SK-N-SH (cell line): ENCODE measurements around the gene ETV6. TPM values are rescaled to one million over a fixed set of nuclear protein-coding genes. Genes with fewer than 3 reads are reported as not detected.

ENCODE experiments used
- CTCF ChIA-PET: fragments of 300-600, 350-600 bp; formaldehyde crosslinking; extraction: SDS; loops from one replicate; lab custom pipeline; 2021; lab: Yijun Ruan, JAX
- POLR2A ChIA-PET: fragments of 350-600 bp; sonication (Branson Sonifier 250); formaldehyde crosslinking; extraction: SDS; loops from one replicate; lab custom pipeline; 2020; ENCODE audit warnings: antibody characterized with exemption, inconsistent platforms; lab: Yijun Ruan, JAX
- DNase-seq: peaks from one replicate; pipeline ENCODE4 v3.0.0; 2012
- H2AFZ ChIP-seq: fragments of 200-600 bp; sonication (generic); 2 replicates; pipeline ENCODE4 v1.8.1; 2016; ENCODE audit warnings: antibody characterized with exemption, mild to moderate bottlenecking, low read depth
- H3F3A ChIP-seq: fragments of 200-600 bp; sonication (generic); replicated peaks from 2 replicates; pipeline ENCODE3; 2016; ENCODE audit warnings: antibody characterized with exemption, mild to moderate bottlenecking; ENCODE audit not compliant: insufficient read depth
- H3K27ac ChIP-seq, 2 experiments: fragments of 200-500 bp in 1 of 2; fragments of 200-600 bp in 1 of 2; sonication (Bioruptor generic) in 1 of 2; sonication (generic), shearing (Covaris generic) in 1 of 2; 2 replicates each; pipeline versions ENCODE4 v1.5.1 to v1.6.1; 2014 to 2016; ENCODE audit warnings: low read depth in 2 of 2, inconsistent platforms in 1 of 2, low read length in 1 of 2, mild to moderate bottlenecking in 1 of 2, mixed read lengths in 1 of 2
- H3K27me3 ChIP-seq: fragments of 200-600 bp; sonication (generic), shearing (Covaris generic); 2 replicates; pipeline ENCODE4 v1.6.1; 2016; ENCODE audit warnings: mixed run types; ENCODE audit not compliant: insufficient read depth
- H3K36me3 ChIP-seq, 2 experiments: fragments of 200-500 bp in 1 of 2; fragments of 200-600 bp in 1 of 2; sonication (Bioruptor generic) in 1 of 2; sonication (generic) in 1 of 2; replicated peaks in 1 of 2; 2 replicates each; pipeline versions ENCODE3 to v1.5.1; 2014 to 2016; ENCODE audit warnings: low read length in 1 of 2, mild to moderate bottlenecking in 1 of 2; ENCODE audit not compliant: insufficient read depth in 2 of 2, control insufficient read depth in 1 of 2
- H3K4me1 ChIP-seq, 2 experiments: fragments of 200-500 bp in 1 of 2; fragments of 200-600 bp in 1 of 2; sonication (Bioruptor generic) in 1 of 2; sonication (generic), shearing (Covaris generic) in 1 of 2; 2 replicates each; pipeline versions ENCODE4 v1.5.1 to v1.6.1; 2014 to 2016; ENCODE audit warnings: low read depth in 1 of 2, low read length in 1 of 2, mixed run types in 1 of 2; ENCODE audit not compliant: insufficient read depth in 2 of 2, control insufficient read depth in 1 of 2
- H3K4me2 ChIP-seq: fragments of 200-600 bp; sonication (generic), shearing (Covaris generic); 2 replicates; pipeline ENCODE4 v1.6.1; 2017; ENCODE audit warnings: mixed run types
- H3K4me3 ChIP-seq, 2 experiments: fragments of 200-500 bp in 1 of 2; fragments of 200-600 bp in 1 of 2; sonication (Bioruptor generic) in 1 of 2; sonication (generic), shearing (Covaris generic) in 1 of 2; 2 replicates each; pipeline versions ENCODE4 v1.5.1 to v1.8.1; 2014 to 2016; ENCODE audit warnings: low read depth in 2 of 2, inconsistent platforms in 1 of 2, low read length in 1 of 2, mild to moderate bottlenecking in 1 of 2, mixed read lengths in 1 of 2, moderate library complexity in 1 of 2
- H3K79me2 ChIP-seq: fragments of 200-600 bp; sonication (generic); 2 replicates; pipeline ENCODE4 v1.8.1; 2017; ENCODE audit warnings: mild to moderate bottlenecking; ENCODE audit not compliant: insufficient read depth
- H3K9ac ChIP-seq: fragments of 200-600 bp; sonication (generic); 2 replicates; pipeline ENCODE4 v1.6.1; 2017; ENCODE audit warnings: mixed run types
- H3K9me2 ChIP-seq: fragments of 200-600 bp; sonication (generic); 2 replicates; pipeline ENCODE4 v1.6.1; 2017; ENCODE audit warnings: mixed run types
- H3K9me3 ChIP-seq: fragments of 200-600 bp; sonication (generic); 2 replicates; pipeline ENCODE4 v1.6.1; 2017; ENCODE audit warnings: mixed run types, mild to moderate bottlenecking, moderate library complexity
- H4K20me1 ChIP-seq: fragments of 200-600 bp; sonication (generic); 2 replicates; pipeline ENCODE4 v1.6.1; 2017; ENCODE audit warnings: mild to moderate bottlenecking, mixed run types; ENCODE audit not compliant: insufficient read depth
- CHD2 ChIP-seq: fragments of 150-350 bp; IDR thresholded peaks from 2 replicates; pipeline ENCODE4 v1.6.1; 2018; ENCODE audit warnings: low read length; ENCODE audit not compliant: partially characterized antibody
- CTCF ChIP-seq: fragments of 200-600 bp; sonication (generic); IDR thresholded peaks from 2 replicates; pipeline ENCODE4 v1.6.1; 2017; ENCODE audit warnings: antibody characterized with exemption, mild to moderate bottlenecking, moderate library complexity
- FOXJ3 ChIP-seq: sonication (generic); formaldehyde crosslinking; IDR thresholded peaks from 2 replicates; pipeline ENCODE4 v1.5.1; 2020; ENCODE audit warnings: mild to moderate bottlenecking, missing genetic modification reagents
- FOXM1 ChIP-seq: IDR thresholded peaks from 2 replicates; pipeline ENCODE4 v1.4.0; 2012; ENCODE audit warnings: low read depth, mild to moderate bottlenecking
- GABPA ChIP-seq: IDR thresholded peaks from 2 replicates; pipeline ENCODE4 v1.4.0; 2012; ENCODE audit warnings: low read depth, mild to moderate bottlenecking
- GATA2 ChIP-seq: sonication (generic); formaldehyde crosslinking; IDR thresholded peaks from 2 replicates; pipeline ENCODE4 v1.5.0; 2020; ENCODE audit warnings: mild to moderate bottlenecking, missing genetic modification reagents
- MXI1 ChIP-seq: IDR thresholded peaks from 2 replicates; pipeline ENCODE4 v1.6.1; 2012; ENCODE audit warnings: mild to moderate bottlenecking, low read depth, low read length, improper control_type of control experiment
- NFIC ChIP-seq: IDR thresholded peaks from 2 replicates; pipeline ENCODE4 v1.4.0; 2012; ENCODE audit warnings: borderline replicate concordance
- NRF1 ChIP-seq: IDR thresholded peaks from 2 replicates; pipeline ENCODE4 v1.6.1; 2012; ENCODE audit warnings: low read depth, mild to moderate bottlenecking, low read length
- POLR2AphosphoS5 ChIP-seq: IDR thresholded peaks from 2 replicates; pipeline ENCODE4 v1.6.1; 2012; ENCODE audit warnings: low read depth, low read length
- RFX5 ChIP-seq: IDR thresholded peaks from 2 replicates; pipeline ENCODE4 v1.6.1; 2012; ENCODE audit warnings: mild to moderate bottlenecking, improper control_type of control experiment, low read length
- SMC3 ChIP-seq: IDR thresholded peaks from 2 replicates; pipeline ENCODE4 v1.6.1; 2012; ENCODE audit warnings: low read depth, low read length, improper control_type of control experiment
- YY1 ChIP-seq: IDR thresholded peaks from 2 replicates; pipeline ENCODE4 v1.4.0; 2012; ENCODE audit warnings: low read depth, mild to moderate bottlenecking
- ZBTB33 ChIP-seq: IDR thresholded peaks from 2 replicates; pipeline ENCODE4 v1.4.0; 2012; ENCODE audit warnings: low read depth, borderline replicate concordance
- WGBS: methylation state at CpG from one replicate; pipeline ENCODE4 v1.1.6; 2017; ENCODE audit warnings: low lambda C conversion rate; 5-methylcytosine and 5-hydroxymethylcytosine counted together
- polyA plus RNA-seq, 3 experiments: library from polyadenylated mRNA; depleted of rRNA; stranded (reverse); fragments of >200 nt; gene quantifications; 2 replicates each; pipeline ENCODE4 v1.2.3, GENCODE V29; 2012
- TF ChIP-seq, protein P1 (sequence below): fragments of 150-350 bp; IDR thresholded peaks from 2 replicates; pipeline ENCODE4 v1.6.1; 2016; ENCODE audit warnings: mild to moderate bottlenecking, low read depth, low read length
- TF ChIP-seq, protein P2 (sequence below): IDR thresholded peaks from 2 replicates; pipeline ENCODE4 v1.6.1; 2012; ENCODE audit warnings: mild to moderate bottlenecking, low read depth, low read length, moderate library complexity

ETV6 gene
- polyA plus RNA-seq, 1 of the 3 experiments (the other 2 are of a cell fraction): 4.0 TPM

DNA sequence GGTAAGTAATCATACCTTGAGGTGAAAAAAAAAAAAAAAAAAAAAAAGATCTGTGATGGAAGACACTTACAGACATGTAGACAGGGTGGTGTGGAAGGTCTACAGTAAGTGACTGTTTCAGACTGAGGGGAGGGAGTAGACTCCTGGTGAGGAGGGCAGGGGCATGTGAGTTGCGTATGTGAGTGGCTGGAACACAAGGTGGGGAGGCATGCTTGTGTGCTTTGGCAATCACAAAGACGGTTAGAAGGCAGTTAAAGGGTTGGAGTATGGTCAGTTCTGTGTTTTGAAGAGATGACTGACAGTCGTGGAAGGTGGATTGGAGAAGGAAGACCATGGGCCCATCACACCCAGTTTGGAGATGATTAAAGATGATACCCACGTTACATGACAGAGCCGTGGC lies 65.2 kb downstream of the ETV6 start:
- ChIA-PET POLR2A (no interaction called here), CTCF (interaction anchor here (1.3 kb wide), 1 partner anchor 14 kb away, joined by 4 read pairs; no protein-coding TSS in a partner anchor)
- Histone ChIP-seq H3K36me3 (no peaks in the 10 kb centered on the region), H2AFZ (no peak overlapping the region), H3K9ac (no peak overlapping the region), H3K4me2 (no peak overlapping the region), H3K27me3 (no peaks in the 10 kb centered on the region), H3K9me3 (no peaks in the 10 kb centered on the region), H3F3A (peaks cover 18% of the 10 kb centered on the region), H3K27ac (no peak overlapping the region), H3K79me2 (peaks cover 80% of the 10 kb centered on the region), H3K4me1 (peaks cover 29 to 40% of the 10 kb centered on the region in 2 experiments), H4K20me1 (no peaks in the 10 kb centered on the region), H3K4me3 (no peak overlapping the region), H3K9me2 (no peaks in the 10 kb centered on the region)
- TF ChIP-seq RFX5: no peak
- no peak for TF ChIP-seq SMC3
- TF ChIP-seq, protein P1, sequence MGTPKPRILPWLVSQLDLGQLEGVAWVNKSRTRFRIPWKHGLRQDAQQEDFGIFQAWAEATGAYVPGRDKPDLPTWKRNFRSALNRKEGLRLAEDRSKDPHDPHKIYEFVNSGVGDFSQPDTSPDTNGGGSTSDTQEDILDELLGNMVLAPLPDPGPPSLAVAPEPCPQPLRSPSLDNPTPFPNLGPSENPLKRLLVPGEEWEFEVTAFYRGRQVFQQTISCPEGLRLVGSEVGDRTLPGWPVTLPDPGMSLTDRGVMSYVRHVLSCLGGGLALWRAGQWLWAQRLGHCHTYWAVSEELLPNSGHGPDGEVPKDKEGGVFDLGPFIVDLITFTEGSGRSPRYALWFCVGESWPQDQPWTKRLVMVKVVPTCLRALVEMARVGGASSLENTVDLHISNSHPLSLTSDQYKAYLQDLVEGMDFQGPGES: no peak
- no peak for TF ChIP-seq FOXJ3 (CRISPR knock-in tag)
- no peak for TF ChIP-seq GATA2 (CRISPR knock-in tag)
- no peak for TF ChIP-seq MXI1
- no peak for TF ChIP-seq FOXM1
- no peak for TF ChIP-seq YY1
- TF ChIP-seq NFIC: no peak
- TF ChIP-seq POLR2AphosphoS5: no peak
- TF ChIP-seq NRF1: no peak
- TF ChIP-seq CTCF: no peak
- TF ChIP-seq CHD2: no peak
- no peak for TF ChIP-seq ZBTB33
- TF ChIP-seq GABPA: no peak
- TF ChIP-seq, protein P2, sequence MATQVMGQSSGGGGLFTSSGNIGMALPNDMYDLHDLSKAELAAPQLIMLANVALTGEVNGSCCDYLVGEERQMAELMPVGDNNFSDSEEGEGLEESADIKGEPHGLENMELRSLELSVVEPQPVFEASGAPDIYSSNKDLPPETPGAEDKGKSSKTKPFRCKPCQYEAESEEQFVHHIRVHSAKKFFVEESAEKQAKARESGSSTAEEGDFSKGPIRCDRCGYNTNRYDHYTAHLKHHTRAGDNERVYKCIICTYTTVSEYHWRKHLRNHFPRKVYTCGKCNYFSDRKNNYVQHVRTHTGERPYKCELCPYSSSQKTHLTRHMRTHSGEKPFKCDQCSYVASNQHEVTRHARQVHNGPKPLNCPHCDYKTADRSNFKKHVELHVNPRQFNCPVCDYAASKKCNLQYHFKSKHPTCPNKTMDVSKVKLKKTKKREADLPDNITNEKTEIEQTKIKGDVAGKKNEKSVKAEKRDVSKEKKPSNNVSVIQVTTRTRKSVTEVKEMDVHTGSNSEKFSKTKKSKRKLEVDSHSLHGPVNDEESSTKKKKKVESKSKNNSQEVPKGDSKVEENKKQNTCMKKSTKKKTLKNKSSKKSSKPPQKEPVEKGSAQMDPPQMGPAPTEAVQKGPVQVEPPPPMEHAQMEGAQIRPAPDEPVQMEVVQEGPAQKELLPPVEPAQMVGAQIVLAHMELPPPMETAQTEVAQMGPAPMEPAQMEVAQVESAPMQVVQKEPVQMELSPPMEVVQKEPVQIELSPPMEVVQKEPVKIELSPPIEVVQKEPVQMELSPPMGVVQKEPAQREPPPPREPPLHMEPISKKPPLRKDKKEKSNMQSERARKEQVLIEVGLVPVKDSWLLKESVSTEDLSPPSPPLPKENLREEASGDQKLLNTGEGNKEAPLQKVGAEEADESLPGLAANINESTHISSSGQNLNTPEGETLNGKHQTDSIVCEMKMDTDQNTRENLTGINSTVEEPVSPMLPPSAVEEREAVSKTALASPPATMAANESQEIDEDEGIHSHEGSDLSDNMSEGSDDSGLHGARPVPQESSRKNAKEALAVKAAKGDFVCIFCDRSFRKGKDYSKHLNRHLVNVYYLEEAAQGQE: no peak
- WGBS: 93% methylated on average over 5 of the region's 5 CpGs
- no peak for DNase-seq
